Cardiac septum (tissue), 1 donor: ENCODE data around the gene CCDC9. TPM values are rescaled to one million over a fixed set of nuclear protein-coding genes. Genes with fewer than 3 reads are reported as not detected.
A peak's percentile ranks its signal among the peaks of the same experiment; 100 is the strongest.

Experiments
- DNase-seq: peaks from one replicate; pipeline ENCODE4 v3.0.0-alpha.2; 2020; ENCODE audit warnings: low spot score
- intact Hi-C: fragments of 100-400 bp; cut with DNase I; formaldehyde crosslinking; loops from one replicate; pipeline ENCODE4 v1.14.0; 2022
- long read RNA-seq: library from polyadenylated mRNA; unstranded; transcript quantifications from one replicate; pipeline ENCODE4 v2.0.0, GENCODE V29; 2021
- total RNA-seq: library from RNA; stranded (reverse); fragmentation: NEBNext Ultra II Directional; extraction: Animal tissue kit (Norgen Biotek cat#: 25700); gene quantifications from one replicate; pipeline ENCODE4 v1.2.1, GENCODE V29; 2021
- donor health status: DM: no; HTN: no; CAD: no.

Gene CCDC9
- 23.1 TPM for total RNA-seq
- long read RNA-seq, transcript CCDC9-201 (12 exons, 2,093 nt): major isoform, 6 of 11 reads
- long read RNA-seq, partial matches to known transcripts: 1 of 11 reads
- long read RNA-seq, other reads (novel, unspliced or antisense): 4 of 11 reads

DNA sequence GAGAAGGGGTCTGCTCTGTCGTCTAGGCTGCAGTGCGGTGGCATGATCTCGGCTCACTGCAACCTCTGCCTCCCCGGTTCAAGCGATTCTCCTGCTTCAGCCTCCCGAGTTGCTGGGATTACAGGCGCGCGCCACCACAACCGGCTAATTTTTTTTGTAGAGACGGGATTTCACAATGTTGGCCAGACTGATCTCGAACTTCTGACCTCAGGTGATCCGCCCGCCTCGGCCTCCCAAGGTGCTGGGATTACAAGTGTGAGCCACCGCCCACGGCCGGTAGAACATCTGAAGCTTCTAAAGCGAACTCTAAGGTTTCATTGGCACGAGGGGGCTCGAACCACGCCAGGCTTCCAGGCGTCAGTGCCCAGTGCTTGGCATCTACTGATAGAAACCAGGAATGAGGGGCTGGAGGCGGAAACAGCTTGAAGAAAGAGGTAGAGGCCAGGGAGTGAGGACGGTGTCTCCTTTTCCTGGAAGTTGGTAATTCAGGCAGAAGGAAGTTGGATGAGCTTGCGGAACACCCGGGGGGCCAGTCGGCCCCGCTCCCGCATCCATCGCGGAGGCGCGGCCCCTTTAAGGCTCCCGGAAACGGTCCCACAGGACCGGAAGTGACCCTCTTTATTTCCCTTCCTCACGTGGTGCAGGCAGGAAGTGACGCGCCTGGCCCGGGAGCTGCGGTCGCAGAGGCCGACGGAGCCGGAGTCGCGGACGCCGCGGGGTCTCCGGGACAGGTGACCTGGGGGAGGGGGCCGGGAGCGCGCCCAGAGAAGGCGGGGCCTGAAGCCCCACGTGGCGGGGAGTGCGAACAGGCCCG is at the start of gene CCDC9:
TSS of gene CCDC9 (plus strand) at position 647 of the 814 bp plus-strand sequence. CDS start 1,876 bp downstream, outside the sequence.
- intact Hi-C loops: loop anchor here (2.0 kb wide), 1 partner anchor 29 kb away; no protein-coding TSS in a partner anchor

DNA sequence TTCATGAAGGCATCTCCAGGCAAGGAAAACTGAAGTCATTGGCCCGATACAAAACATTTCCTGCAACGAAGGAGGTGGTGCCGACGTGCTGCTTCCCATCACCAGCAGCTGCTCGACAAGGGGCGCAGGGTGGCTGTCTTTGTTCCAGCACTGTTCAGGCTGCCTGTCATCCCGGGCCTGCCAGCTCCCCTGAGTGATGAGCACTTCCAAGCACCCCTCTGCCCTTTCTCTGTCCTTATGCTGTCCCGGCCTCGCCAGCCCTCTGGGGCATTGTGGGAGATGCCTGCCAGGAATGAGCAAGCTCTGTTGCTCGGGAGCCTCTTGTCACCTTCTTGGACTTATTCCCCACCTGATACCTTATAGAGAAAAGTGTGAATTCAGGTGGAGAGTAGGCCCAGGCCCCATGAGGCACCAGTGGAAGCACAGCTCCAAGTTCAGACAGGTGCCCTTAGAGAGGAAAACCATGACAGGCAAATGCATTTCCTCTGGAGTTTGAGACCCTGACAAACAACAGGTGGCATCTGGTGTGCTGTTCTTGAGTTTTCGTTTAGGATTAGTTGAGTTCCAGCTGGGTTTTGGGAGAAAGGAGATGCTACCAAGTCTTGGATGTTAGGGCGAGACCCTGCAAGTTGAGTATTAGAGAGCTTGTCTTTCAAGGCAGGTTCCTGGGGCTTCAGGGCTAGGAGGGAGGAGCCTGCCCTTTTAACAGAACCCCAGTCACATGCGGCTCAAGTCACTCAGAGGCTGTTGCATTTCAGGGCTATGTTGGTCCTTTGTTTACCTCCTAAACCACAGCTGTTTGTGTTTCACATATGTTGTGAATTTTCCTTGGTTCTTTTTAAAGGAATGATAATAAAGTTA is 46.8 kb upstream of the CCDC9 start:
- intact Hi-C loops: loop anchor here (1.0 to 5.0 kb wide), 2 partner anchors 35 to 52 kb away; no protein-coding TSS in a partner anchor
- no peak for DNase-seq

More for the DNA sequence above, at the start of gene CCDC9:
- peak; percentile 98 for DNase-seq

DNA sequence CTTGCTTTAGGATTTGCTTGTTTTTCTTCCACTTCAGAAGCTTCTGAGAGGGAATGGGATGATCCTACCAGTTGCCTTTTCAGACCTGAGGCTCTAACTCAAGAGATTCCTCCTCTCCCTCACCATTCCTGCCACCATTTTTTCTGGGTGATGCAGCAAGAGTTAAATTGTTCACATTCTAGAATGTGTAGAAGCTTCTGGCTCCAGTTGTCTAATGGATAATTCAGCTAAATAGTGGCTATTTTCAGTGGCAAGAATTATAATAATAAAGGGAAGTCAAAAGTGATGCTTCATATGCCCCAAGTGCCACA is 46.2 kb upstream of the CCDC9 start:
- intact Hi-C loops: loop anchor here (1.0 to 5.0 kb wide), 2 partner anchors 34 to 53 kb away; no protein-coding TSS in a partner anchor
- no peak for DNase-seq

DNA sequence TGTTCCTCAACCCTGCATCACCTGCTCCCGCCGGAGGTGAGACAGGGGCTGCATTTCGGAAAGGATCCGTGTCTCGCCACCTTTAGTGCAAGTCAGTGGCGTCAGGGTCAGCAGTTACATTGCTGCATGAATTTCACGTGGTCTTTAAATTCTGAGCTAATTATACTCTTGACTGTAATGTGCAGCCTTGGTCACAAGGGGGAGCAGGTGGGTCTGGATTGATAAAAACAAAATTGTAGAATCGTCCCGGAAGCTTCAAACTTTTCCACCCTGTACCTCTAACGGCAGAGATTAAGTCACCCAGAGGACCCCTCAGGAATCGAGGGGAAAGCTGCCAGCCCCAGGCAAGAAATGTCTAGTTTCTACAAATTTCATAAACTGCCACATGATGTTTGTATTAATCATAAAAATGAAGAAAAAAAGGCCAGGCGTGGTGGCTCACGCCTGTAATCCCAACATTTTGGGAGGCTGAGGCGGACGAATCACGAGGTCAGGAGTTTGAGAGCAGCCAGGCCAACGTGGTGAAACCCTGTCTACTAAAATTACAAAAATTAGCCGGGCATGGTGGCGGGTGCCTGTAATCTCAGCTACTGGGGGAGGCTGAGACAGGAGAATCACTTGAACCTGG is 45.5 kb upstream of the CCDC9 start:
- DNase-seq: no peak
- intact Hi-C loops: loop anchor here (1.0 to 5.0 kb wide), 2 partner anchors 33 to 54 kb away; no protein-coding TSS in a partner anchor

DNA sequence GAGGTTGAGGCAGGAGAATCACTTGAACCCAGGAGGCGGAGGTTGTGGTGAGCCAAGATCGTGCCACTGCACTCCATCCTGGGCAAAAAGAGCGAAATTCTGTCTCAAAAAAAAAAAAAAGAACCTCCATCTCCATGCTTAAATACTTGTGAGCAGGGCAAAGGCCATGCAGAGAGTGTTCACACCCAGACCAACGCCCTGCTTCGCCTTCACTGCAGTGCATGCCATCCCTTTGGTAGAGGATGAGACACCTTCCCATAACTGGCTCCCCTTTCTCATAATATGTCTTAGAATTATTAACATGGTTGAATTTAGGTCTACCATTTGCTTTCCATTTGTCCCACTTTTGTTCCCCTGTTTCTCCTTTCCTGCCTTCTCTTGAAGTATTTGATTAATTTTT is 40.7 kb upstream of the CCDC9 start:
- intact Hi-C loops: no loop called here
- DNase-seq: no peak

DNA sequence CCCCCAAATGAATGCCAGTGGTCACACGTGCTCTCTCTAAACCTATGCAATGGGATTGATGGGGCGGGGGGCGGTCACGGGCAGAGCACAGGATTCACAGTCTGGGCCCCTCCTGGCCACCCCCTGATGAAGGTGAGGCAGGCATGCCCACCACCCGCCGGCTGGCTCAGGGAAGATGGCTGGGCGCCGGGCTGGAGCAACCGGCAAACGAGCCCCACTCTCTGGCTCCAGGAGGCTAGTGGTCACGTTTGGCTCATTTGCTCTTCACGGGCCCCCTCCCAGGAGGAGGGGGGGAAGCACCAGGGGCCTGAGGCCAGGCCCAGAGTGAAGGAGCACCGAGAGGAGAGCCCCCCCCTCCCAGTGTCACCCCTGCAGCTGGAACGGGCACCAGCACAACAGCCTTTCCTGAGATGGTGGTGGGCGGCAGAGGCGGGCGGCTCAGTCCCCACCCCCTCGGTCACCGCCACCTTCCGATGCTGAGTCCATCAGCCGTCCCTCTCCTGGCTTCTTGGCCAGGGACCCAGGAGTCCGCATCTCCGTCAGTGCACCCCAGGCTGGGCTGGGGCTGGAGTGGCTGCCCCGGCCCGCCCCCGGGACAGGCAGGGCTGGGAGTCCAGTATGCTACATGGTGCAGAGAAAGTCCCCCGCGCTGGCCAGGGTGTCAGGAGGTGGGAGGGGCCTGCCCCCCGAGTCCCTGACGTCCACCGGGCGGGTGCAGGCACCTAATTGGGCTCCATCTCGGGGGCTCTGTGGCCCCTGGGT is 35.1 kb upstream of the CCDC9 start:
- DNase-seq: no peak
- intact Hi-C loops: no loop called here

DNA sequence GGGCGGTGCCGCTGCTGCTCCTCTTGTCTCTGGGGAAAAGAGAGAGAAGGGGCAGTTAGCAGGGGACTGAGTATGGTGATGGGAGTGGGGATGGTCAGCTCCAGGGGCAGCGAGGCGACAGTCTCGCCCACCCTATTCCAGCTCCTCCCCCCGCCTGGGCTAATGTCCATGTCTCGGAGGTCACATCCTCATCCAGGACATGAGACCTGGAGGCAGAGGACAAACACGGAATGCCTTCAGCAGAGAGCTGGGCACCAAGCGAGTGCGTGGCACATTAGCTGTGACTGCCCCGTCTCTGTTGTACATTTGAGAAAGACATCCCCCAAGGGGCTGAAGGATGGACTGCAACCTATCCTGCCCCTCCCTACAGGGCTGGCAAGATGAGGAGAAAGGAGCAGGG is 34.4 kb upstream of the CCDC9 start:
- DNase-seq: no peak
- intact Hi-C loops: no loop called here

DNA sequence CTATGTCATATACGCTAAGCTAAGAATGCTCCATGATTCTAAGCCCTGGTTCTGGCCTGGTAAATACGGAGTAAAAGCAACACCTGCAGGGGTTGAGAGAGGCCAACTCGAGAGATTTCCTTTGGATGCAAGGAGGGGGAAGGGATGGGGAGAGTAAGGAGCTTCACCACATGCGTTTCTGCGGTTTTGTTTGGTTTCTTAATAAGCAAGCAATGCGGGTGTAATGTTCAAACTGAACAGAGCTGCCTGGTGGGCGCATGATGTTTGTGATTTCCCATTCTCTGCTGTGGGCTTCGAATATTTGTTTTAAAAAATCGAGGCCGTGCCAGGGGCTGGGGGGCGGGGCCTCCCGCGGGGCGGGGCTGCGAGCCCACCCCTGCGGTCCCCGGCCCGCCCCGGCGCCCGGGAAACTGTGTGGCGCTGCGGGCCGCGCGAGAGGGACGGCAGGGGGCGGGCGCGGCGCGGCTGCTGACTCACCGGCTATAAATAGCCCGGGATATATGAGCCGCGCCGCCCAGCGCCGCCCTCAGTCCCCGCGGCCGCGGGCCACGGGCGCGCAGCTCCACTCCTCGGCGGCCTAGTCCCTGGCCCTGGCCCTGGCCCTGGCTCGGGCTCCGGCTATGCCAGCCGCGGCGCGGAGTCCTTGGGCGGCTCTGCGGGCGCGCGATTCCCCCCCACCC is 30.4 kb upstream of the CCDC9 start:
- intact Hi-C loops: loop anchor here (2.0 kb wide), 1 partner anchor 31 kb away; the partner anchor contains the start of gene CCDC9
- peak; percentile 93 for DNase-seq

DNA sequence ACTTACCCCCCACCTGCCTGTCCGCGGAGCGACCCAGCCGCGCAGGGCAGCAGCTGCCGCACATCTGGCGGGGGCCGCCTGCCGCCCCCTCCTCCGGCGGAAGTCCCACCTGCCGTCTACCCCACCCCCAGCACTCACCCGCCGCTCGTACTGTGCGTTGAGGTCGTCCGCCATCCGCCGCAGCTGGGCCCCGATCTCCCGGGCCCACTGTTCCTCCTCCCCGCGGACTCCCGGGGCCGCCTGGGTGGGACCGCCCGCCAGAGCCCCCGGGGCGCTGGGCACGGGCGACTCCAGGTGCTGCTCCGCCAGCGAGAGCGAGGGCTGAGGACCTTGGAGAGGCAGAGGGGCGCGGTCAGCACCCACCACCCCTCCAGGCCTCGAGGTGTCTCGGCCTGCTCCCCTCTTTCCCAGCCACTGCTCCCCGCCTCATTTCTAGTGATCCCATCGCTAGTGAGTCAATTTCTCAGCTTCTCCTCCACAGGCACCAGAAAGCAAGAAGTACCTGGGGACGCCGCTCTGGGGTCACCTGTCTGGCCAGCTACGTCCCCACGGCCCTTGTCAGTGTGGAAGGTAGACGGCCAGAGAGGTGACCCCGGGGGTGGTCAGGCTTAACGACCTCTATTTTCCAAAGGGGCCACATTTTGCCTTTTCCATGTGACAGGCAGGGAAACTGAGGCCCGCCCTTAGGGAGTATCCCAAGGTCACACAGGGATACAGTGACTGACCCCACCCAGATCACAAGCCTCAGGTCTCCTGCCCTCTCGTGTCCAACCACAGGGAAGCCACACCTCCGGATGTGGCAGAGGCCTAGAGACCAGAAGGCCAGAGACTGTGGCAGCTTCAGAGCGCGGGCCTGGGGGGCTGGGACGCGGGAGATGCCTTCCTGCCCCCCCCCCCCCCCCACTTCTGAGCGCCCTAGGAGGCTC is 29.6 kb upstream of the CCDC9 start:
- intact Hi-C loops: loop anchor here (2.0 kb wide), 1 partner anchor 30 kb away; the partner anchor contains the start of gene CCDC9
- DNase-seq: peak; percentile 97

DNA sequence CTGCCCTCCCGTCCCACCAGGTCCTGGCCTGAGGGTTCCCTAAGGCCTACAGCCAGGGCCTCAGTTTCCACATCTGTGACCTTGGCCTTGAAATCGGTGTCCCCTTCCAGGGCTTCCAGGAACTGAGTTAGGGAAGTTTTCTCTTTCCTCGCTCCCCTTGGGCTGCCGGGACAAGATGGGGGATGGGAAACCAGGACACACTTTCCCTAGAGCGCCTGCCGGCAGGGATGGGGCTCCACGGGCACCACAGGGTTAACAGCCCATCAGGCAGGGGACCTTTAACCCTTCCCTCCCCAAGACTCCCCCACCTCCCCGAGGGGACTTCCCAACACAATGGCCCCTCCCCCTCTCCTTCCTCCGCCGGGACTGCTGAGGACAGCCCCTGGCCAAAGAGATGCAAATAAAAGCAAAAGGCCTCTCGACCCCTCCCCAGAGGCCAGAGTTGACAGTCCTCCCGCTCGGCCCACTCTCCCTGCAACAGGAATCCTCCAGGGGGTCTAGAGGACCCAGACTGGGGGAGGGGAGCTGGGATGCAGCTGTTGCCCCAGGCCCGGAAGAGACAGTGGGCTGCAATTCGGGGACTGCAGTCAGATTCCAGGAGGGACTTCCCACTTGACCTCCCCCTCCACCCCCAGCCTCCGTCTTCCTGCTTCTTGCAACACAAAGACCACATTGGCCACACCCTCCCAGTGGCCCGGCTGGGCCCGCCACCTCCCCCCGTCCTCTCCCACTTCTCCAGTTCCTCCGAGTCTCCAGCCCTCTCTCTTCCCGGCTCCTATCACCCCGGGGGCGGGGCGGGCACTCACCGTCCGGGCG is 28.8 kb upstream of the CCDC9 start:
- peak; percentile 96 for DNase-seq
- intact Hi-C loops: loop anchor here (2.0 kb wide), 1 partner anchor 29 kb away; the partner anchor contains the start of gene CCDC9

DNA sequence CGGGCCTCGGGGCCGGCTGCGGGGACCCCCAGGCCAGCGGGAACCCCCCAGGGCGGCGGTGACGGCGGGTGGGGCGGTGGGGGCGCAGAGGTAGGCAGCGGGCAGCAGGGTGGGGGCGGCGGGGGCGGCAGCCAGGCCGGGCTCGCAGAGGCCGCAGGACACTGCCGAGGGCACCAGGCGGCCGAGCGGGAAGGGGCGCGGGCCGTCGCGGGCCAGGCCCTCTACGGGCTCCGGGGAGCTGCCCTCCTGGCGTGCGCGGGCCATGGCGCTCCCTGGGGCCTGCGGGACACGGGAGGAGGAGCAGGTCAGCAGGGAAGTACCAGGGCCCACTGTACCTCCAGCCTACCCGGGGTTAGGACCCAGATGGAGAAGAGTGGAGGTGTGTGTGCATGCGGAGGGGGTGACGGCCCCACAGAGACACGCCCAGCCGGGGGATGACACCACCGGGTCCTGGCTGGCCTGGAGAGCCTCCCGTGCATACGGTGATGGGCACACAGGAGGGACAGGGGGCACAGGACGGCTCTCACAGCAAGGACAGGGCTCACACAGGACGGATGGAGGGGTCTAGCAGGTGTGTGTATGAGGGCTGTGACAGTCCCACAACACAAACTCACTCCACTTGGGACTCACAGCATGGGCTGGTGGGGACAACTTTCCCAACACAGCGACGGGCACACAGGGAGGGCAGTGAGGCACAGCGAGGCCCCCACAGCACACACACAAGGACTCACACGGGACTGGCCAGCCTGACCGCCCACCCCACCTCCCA is 28.0 kb upstream of the CCDC9 start:
- intact Hi-C loops: no loop called here
- peak; percentile 81 for DNase-seq

DNA sequence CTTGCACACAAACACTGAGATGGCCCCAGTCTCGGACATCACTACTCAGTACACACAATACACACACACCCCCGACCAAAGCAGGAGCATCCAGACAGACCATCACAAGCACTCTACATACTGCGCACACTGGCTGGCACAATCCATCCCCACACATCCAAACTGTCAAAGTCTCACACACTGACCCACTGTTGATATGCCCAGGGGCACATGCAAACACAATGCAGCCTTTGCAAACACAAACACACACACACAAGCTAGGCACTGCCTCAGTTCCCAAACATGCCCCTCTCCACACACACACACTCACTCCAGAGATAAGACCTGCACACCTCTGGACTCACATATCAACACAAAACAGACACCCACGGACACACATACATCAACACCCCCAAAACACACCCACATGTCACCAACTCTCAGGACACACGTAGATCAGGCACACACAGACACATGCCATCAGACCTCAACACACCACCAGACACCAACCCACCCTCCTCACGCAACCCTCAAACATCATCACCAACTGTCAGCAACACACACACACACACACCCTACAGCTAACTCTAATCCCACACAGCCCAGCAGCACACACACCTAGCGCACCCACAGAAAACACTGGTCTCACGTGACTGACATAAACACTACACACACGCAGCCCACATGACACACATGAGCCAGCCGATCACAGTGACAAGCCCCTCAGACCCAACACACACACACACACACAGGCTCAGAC is 27.2 kb upstream of the CCDC9 start:
- intact Hi-C loops: loop anchor here (1.0 kb wide), 1 partner anchor 15 kb away; no protein-coding TSS in a partner anchor
- DNase-seq: no peak

DNA sequence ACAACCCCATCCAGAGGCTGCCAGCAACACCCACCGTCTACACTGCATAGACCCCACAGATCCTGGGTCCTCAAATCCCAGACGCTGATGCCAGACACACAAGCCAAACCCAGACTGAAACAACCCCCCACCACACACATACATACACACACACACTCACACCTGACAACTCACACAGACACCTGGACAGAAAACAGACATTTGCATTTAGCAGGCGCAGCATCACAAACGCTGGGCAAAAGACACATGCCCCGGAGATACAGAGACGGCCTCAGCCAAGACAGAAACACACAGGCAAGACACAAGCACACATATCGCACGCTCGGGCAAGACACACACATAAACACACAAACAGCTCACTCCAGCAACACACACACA is 26.7 kb upstream of the CCDC9 start:
- DNase-seq: no peak
- intact Hi-C loops: loop anchor here (1.0 kb wide), 1 partner anchor 15 kb away; no protein-coding TSS in a partner anchor

DNA sequence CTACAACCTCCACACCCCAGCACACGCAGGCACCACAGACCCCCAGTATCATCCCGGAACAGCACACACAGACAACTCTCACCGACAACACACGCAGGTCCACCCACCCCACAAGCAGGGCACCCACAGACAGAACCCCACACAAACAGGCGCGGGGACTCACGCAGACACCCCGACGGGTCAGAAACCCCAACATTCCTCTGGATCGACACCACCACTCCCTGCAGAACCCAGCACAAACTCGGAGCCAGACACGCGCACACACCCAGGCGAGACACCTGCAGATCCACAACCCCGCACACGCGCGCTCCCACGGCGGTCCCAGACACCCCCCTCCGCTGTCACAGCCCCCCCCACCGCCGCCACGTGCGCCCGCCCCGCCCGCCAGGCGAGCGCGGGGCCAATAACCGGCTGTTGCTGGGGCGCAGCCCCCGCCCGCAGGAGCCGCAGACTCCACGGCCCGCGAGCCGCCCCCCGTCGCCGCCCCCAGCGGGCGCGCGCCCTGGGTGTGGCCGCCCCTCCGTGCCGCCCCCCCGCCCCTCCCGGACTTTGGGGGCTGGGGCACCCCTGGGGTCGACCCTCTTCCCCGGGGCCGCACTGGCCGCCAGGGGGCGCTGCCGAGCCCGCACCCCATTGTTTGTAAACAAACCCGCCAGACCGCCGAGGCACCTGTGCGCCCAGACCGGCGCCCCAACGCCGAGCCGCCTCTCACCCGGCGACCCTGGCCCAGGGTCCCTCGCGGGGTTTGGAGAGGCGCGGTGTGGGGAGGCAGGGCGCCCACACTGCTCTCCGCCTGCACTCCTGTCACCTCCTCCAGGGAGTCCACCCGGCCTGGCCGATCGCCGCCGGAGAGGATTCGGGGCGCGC is 26.0 kb upstream of the CCDC9 start:
- intact Hi-C loops: no loop called here

More for the DNA sequence above, 26.0 kb upstream of the CCDC9 start:
- DNase-seq: peak; percentile 88
